ENCODE results near the gene PHLDB1.

PHLDB1 gene

GRCh38 chr11:118640332-118641154, 33.1 kb downstream of the PHLDB1 start:
- no peak for DNase-seq (ENCODE audit: low read depth in 2 of 2)

DNA sequence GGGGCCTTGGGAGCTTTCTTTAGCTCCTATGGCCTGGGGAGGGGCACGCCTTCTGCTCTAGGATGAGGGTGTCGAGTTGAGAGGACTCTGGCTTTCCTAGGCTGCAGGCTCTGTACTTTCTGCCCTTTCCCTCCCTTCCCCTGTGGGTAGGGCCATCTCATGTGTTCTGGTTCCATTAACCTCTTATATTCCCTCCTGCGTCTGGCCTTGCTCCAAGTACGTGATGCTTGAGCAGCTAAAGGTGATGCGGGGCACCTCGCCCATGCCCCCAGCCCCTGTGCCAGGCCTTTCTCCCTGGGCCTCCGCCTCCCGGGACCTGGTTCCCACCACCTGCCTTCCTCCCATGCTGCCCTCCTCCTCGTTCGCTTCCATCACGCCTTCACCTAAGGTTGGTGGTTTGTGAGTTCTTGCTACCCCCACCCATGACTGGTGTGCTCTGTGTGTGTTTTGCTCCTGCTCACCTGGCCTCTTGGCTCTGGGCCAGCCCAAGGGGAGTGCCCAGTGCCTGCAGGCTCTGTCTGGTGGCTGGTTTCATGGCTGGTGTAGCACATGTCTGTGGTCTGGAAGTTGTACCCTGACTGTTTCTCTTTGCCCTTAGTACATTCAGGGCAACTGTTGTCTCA, 34.1 kb downstream of the PHLDB1 start:
- DNase-seq (ENCODE audit: low read depth in 2 of 2), result no peak

GRCh38 chr11:118643142-118643994, 36.0 kb downstream of the PHLDB1 start:
- DNase-seq (ENCODE audit: low read depth in 2 of 2), result no peak

GRCh38 chr11:118643995-118644345, 36.6 kb downstream of the PHLDB1 start:
- no peak for DNase-seq (ENCODE audit: low read depth in 2 of 2)

DNA sequence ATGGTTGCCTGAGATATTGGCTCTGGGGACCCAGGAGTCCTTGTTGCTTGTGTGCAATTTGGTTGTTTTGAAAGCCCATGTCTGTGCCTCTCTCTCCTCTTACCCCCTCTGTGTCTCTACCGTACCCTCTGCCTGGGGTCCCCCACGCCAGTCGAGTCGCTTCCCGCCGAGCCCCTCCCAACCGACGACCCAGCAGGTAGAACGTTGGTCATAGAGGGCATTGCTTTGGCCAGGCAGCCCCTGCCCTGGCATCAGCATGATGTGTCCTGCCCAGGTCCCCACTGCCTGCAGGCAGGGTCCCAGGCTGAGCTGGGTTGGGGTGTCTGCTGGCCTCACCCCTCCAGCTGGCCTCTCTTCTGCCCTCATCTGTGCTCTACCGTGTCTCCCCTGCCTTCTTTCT, 37.1 kb downstream of the PHLDB1 start:
- no peak for DNase-seq (ENCODE audit: low read depth in 2 of 2)

GRCh38 chr11:118645066-118645715, 37.8 kb downstream of the PHLDB1 start:
- no peak for DNase-seq (ENCODE audit: low read depth in 2 of 2)

DNA sequence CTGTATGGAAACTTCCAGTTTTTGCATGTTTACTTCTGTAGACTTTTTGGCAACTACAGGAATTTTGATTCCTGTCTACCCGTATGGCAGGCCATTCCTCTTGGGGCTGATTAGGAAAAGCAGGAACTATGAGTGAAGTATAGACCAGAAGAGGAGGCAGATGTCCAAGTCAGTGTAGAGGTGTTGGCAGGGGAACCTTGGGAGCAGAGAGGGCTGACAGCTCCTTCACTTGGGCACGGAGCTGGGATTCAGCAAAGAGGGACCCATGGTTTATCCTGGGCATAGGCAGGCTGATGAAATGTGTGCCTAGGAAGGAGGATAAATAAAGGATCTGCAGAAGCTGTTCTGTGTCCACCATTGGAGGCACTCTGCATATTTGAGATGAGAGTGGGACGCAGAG, 39.0 kb downstream of the PHLDB1 start:
- no peak for DNase-seq (ENCODE audit: low read depth in 2 of 2)

DNA sequence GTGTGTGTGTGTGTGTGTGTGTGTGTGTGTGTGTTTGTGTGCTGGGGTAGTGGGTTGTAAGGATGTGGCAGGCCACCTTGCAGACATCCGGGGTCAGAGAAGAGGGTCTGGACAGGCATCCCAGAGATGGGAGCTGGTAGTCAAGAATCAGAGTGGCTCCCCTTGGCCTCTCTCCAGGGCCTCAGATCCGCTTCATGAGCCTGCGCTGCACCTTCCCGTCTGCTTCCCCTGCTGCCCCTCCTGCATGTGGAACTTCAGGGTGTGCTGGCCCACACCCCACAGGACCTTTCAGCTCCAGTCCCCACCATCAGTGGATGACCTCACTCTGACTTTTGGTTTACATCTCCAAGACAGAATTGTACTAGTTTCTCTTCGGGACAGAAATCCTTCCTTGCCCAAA, 40.9 kb downstream of the PHLDB1 start:
- no peak for DNase-seq (ENCODE audit: low read depth in 2 of 2)

GRCh38 chr11:118649941-118650340, 42.5 kb downstream of the PHLDB1 start:
- DNase-seq (ENCODE audit: low read depth in 2 of 2), result no peak

GRCh38 chr11:118650366-118650765, 43.0 kb downstream of the PHLDB1 start:
- no peak for DNase-seq (ENCODE audit: low read depth in 2 of 2)

- no peak for DNase-seq (ENCODE audit: low read depth in 2 of 2)
Observed at GRCh38 chr11:118651820-118652219, 44.4 kb downstream of the PHLDB1 start.

DNA sequence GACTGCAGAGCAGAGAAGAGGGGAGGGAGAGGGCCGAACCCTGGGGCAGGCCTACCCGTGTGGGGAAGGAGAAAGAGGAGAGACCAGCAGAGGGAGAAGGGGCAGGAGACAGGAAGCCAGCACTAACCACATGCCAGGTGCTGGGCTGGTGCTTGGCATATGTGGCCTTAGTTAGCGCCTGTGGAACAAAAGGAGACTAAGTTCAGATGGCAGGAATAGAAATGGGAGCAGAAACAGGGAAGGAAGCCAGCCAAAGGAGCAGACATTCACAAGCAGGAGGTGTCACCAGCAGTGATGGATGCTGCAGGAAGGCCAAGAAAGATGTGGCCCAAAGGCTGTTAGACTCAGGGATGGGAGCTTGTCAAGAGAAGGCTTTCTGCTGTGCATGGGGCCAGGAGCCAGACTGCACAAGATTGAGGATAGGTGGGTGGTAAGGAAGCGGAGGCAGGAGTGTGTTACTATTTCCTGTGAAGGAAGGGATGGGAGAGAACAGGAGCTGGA, 45.3 kb downstream of the PHLDB1 start:
- DNase-seq (ENCODE audit: low read depth in 2 of 2), result no peak

- DNase-seq (ENCODE audit: low read depth in 2 of 2), result no peak
Observed at GRCh38 chr11:118653684-118654390, 46.4 kb downstream of the PHLDB1 start.

GRCh38 chr11:118655486-118656190, 48.2 kb downstream of the PHLDB1 start:
- DNase-seq (ENCODE audit: low read depth in 2 of 2), result no peak

- no peak for DNase-seq (ENCODE audit: low read depth in 2 of 2)
Observed at GRCh38 chr11:118656563-118657165, 49.2 kb downstream of the PHLDB1 start.

- DNase-seq (ENCODE audit: low read depth in 2 of 2), result no peak
Observed at GRCh38 chr11:118657238-118657637, 49.8 kb downstream of the PHLDB1 start.

DNA sequence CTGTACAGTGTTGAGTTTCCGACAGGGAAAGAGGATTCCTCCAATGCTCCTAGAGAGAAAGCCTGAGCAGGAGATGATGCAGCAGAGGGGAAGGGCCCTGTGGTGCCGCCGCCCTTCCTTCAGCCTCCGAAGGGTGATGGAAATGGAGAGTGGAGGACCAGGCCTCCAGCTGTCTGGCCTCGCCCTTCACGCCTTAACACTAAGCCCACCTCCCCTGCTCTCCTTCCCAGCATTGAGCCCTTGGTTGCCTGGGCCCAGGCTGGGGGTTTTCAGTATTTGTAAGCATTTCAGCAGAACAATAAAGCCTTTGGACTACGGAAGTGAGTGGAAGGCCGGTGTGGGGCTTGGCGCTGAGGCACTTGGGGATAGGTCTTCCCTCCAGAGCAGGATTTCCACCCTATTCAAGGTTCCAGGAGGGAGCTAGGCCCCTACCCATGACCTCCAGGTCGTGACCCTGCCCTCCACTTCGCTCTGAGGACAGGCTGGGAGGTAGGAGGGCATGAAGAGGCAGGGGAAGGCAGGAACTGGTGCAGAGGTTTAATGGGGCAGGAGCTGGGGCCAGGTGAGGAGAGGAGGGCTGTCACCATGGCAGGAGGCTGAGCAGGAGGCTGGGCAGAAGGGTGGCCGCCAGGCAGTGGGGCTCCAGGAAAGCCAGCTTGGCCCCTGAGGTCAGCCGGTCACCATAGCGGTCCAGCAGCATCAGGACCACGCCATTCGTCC, 50.5 kb downstream of the PHLDB1 start:
- no peak for DNase-seq (ENCODE audit: low read depth in 2 of 2)

DNA sequence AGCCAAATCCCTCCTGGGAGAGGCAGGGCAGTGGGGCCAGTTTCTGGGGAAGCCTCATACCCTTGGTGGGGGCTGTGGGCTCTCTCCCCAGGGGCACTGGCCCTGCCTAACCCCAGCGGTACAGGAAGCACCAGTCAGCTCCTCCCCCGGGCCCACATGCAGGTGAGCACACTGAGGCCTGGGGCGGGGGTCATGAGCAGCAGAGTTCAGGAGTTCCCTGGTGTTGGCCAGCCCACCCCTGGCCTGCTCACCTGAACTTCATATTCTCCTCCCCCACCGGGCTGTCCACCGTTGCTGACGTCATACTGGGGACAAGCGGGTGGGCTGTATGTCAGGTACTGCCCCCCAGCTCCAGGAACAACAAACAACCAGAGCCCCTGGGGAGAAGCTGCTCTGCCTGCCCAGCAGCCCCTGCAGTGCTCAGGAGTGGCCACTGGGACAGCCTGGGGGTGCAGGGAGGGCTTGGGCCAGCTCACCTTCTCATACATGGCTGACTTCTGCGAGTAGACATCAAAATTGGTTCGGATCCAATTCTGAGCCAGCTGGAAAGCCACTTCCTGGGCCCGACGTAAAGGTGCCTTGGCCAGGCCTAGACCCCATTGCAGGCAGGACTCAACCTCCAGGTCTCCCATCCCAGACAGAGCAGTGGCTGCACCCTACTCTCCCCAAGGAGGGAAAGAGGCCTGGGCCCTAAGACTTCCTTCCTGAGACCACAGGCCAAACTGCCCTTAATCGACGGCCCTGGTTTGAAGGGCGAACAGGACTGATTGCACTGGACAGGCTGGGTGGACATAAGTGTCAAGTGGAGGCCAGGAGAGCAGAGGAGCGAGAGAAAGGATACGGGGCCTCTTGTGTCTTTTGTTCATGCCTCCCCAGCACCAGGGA, 51.3 kb downstream of the PHLDB1 start:
- no peak for DNase-seq (ENCODE audit: low read depth in 2 of 2)
